GM12892 (cell line): Measurements from ENCODE around the gene DAO.

ENCODE experiments used
- POLR2A ChIP-seq: IDR thresholded peaks from 2 replicates; pipeline ENCODE4 v1.6.1; 2011; ENCODE audit warnings: low read depth, low read length, control low read depth
- POLR2AphosphoS5 ChIP-seq: IDR thresholded peaks from 2 replicates; pipeline ENCODE4 v1.6.1; 2011; ENCODE audit warnings: low read depth, low read length, control low read depth
- TAF1 ChIP-seq: IDR thresholded peaks from 2 replicates; pipeline ENCODE4 v1.6.1; 2011; ENCODE audit warnings: low read depth, mild to moderate bottlenecking, control low read depth, low read length, borderline replicate concordance

DNA sequence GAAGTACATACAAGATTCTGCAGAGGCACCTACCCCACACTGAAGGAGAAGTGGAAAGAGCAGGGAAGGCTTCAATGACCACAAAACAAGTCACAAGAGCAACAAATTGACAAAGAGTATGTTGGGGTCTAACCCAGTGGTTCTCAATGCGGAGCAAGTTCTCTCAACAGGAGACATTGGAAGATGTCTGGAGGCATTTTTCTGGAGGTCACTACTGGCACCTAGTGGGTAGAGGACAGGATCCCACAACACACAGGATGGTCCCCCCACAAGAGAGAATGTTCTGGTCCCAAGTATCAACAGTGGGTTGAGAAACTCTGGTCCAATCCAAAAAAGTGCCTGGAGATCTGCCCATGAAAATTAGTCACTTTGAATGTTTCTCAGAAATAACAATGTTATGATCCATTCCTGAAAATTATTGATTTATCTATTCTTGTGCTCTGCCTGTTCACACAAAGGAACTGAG lies 25.9 kb upstream of the DAO start:
- TF ChIP-seq POLR2A (no peak), POLR2AphosphoS5 (no peak), TAF1 (no peak)
